IMR-90 (cell line): ENCODE measurements around the gene IL22RA1.

Experiments used
- CEBPB ChIP-seq: IDR thresholded peaks from 2 replicates; pipeline ENCODE4 v1.6.1; 2012; ENCODE audit warnings: low read depth, low read length, improper control_type of control experiment
- CTCF ChIP-seq: conservative IDR thresholded peaks from 2 replicates; pipeline ENCODE4 v1.5.1; 2012; ENCODE audit warnings: mild to moderate bottlenecking, low read depth, low read length, improper control_type of control experiment
- FOS ChIP-seq: fragments of 150-350 bp; IDR thresholded peaks from 2 replicates; pipeline ENCODE4 v1.6.1; 2016; ENCODE audit warnings: low read depth, low read length
- NFE2L2 ChIP-seq: fragments of 150-350 bp; IDR thresholded peaks from 2 replicates; pipeline ENCODE4 v1.6.1; 2016; ENCODE audit warnings: low read depth, mild to moderate bottlenecking, low read length
- POLR2A ChIP-seq: IDR thresholded peaks from 2 replicates; pipeline ENCODE4 v1.6.1; 2012; ENCODE audit warnings: mild to moderate bottlenecking, low read depth, low read length
- RFX5 ChIP-seq: IDR thresholded peaks from 2 replicates; pipeline ENCODE4 v1.8.0; 2012; ENCODE audit warnings: low read depth, mild to moderate bottlenecking, low read length, moderate library complexity

- no peak for TF ChIP-seq CTCF
- TF ChIP-seq NFE2L2: no peak
- no peak for TF ChIP-seq POLR2A
- no peak for TF ChIP-seq CEBPB
- TF ChIP-seq FOS: no peak
- no peak for TF ChIP-seq RFX5
Observed at GRCh38 chr1:24110642-24111261, 32.2 kb downstream of the IL22RA1 start.
